A549 treated with AZD9567 at 1 μM for 4 hours (cell line): Measurements from ENCODE around the gene IL31. TPM values are rescaled to one million over a fixed set of nuclear protein-coding genes. Genes with fewer than 3 reads are reported as not detected.

Experiments
- total RNA-seq: library from RNA; stranded (reverse); fragments of 200-300 nt; extraction: Qiagen RNA extraction; gene quantifications from 5 replicates; pipeline ENCODE4 v1.2.3, GENCODE V29; 2022; ENCODE audit not compliant: insufficient read depth

The IL31 gene
- total RNA-seq = not detected in 5 replicates

GRCh38 chr12:122174155-122174845, at the start of gene IL31:
IL31 (minus strand) TSS chr12:122174221; CDS start chr12:122174172, 49 bp downstream.

GRCh38 chr12:122203301-122204166, 29.5 kb upstream of the IL31 start, which contains the start of gene B3GNT4:
B3GNT4 (plus strand) TSS chr12:122203709; CDS start chr12:122204619, 910 bp downstream.

GRCh38 chr12:122182887-122183587, 9.0 kb upstream of the IL31 start, which contains the start of gene LRRC43:
LRRC43 (plus strand) TSS chr12:122183123; CDS start chr12:122183145, 22 bp downstream.

Other genes starting within 250 kb of the IL31 start
- 10.3 to 12.0 TPM (median 11.0 TPM) in 5 replicates for gene BCL7A, start 152.3 kb downstream of the IL31 start, total RNA-seq
- 28.7 to 40.8 TPM (median 40.2 TPM) in 5 replicates for gene MLXIP, start 95.5 kb downstream of the IL31 start, total RNA-seq
- 0.06 to 0.22 TPM (median 0.09 TPM) in 4 of 5 replicates, not detected in the other for gene LRRC43, start 8.9 kb upstream of the IL31 start, total RNA-seq
- 0.92 to 4.5 TPM (median 1.1 TPM) in 5 replicates for gene B3GNT4, start 29.5 kb upstream of the IL31 start, total RNA-seq
- 70.5 to 84.3 TPM (median 72.8 TPM) in 5 replicates for gene DIABLO, start 51.8 kb upstream of the IL31 start, total RNA-seq
- 16.6 to 18.2 TPM (median 17.8 TPM) in 5 replicates for gene VPS33A, start 92.3 kb upstream of the IL31 start, total RNA-seq
- gene CLIP1, start 248.4 kb upstream of the IL31 start, total RNA-seq = 31.8 to 55.6 TPM (median 33.3 TPM) in 5 replicates